GM21528 (cell line): ENCODE results near the gene SEMA4C.

Experiments used
- ATAC-seq: cut with Tn5 transposase; IDR thresholded peaks from one replicate; pipeline ENCODE4 v1.9.1; 2021; ENCODE audit warnings: mild to moderate bottlenecking, moderate library complexity; ENCODE audit not compliant: unreplicated experiment, low FRiP score

The SEMA4C gene

DNA sequence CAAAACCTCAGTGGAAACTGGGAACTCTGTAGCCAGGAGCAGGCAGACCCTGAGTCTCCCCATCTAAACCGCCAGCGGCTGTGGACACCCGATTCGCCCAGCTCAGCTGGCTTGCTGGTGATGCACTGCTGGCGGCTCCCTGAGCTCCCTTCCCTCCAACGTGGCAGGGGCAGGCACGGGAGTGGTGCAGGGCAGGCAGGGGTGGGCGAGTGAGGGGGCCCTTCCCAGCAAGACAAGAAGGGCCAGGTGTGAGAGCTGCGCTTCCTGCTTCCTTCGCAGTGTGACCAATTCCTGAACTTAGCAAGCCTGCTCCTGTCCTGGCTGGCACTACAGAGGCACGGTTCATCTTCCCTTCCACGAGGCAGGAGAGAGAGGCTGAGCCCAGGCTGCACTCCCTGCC lies 12.3 kb upstream of the SEMA4C start:
- no peak for ATAC-seq

DNA sequence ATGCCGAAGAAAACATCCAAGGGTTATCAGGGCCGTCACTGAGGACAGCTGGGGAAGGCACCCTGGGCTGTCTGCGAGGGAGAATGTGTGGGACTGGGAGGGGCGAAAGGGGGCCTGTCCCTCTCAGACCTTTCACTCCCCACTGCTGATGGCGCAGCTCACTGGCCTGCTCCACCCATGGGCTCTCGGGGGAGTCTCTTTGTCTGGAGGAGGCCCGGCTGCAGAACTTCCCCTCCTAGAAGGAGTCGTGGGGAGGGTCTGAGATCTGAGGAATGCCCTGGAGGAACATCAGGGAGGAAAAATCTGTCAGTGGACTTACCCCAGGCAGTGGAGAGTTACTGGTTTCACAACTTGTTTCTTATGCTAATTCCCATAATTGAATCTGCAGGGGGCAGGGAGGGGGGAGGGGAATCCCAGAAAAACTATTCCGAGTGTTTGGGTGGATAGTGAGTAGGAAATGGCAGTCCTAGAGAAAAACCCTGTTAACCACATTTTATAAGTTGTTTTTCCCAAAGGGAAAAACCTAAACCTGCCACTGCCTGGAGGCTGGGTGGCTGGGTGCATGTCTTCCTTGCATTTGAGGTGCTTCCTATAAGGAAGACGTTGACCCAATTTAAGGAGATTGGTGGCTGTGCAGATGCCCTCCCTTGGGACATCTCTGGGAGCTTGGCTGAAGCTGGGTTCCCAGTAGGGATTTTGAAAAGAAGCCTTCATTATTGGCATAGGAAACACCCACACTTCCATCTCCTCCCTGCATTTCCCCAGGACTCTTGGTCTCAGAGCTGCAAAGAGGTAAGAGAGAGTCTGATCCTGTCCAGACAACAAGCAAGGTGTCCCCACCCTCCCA lies 11.7 kb upstream of the SEMA4C start:
- ATAC-seq = no peak

DNA sequence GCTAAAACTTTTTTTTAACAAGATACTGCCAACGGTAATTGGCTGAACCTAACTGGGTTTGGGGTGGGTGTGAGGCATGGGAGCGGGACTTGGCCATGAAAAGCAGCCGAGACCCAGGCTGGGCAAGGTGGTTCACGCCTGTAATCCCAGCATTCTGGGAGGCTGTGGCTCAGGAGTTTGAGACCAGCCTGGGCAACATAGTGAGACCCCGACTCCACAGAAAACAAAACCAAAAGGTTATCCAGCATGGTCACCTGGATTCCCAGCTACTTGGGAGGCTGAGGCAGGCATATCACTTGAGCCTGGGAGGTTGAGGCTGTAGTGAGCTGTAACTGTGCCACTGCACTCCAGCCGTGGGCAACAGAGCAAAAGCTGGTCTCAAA lies 11.0 kb upstream of the SEMA4C start:
- no peak for ATAC-seq

DNA sequence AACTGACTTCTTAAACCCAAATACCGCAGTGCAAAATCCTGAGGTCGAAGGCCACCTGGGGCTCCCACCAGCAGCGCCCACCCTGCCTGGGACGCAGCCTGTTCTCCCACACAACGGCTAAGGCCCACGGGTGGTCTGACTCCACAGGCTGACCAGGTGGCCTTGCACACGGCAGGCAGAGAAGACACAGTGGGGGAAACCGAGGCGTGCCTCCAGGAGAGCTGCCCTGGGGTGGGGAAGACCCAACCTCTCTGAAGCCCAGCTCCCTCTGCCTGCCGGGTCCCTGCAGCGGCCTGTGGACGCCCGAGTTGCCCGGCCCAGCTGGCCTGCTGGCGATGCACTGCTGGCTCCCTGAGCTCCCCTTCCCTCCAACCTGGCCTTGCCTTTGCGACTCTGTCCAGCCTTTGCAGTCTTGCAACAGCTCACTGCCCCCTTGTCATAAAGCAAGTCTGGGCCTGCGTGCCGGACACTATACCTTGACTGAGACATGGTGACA lies 9.7 kb upstream of the SEMA4C start:
- ATAC-seq = no peak

DNA sequence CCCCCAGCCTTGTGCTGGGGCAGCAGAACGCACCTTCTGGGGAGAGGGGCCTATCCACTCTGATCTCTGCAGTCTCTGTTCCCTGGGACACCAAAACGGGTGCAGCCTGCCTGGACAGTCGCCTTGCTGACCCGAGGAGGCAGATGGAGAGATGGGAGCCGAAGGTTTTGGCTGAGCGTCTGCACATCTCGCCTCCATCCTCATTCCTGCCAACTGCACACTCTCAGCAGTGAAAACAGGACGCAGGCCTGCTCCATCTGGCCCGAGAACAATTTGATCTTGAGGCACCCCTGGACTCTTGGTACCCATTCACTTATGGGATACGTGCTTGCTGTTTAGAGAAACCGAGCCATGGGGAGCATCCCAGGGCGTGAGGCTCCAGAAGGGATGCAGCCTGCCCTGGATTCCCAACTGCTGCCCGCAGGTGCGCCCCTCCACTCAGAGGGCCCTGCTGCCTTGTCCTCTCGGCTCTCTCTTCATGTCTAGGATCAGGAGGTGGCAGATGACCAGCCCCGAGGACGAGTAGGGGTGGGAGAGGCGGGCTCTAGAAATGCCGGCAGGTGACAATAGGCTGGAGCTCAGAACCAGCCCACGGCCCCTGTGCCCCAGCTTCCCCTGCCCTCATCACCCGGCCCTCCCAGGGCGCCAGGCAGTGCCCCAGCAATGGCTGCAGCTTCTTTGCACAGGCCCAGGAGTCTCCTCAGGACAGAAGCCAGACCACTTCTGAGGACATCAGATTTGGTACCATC lies 9.1 kb upstream of the SEMA4C start:
- no peak for ATAC-seq

DNA sequence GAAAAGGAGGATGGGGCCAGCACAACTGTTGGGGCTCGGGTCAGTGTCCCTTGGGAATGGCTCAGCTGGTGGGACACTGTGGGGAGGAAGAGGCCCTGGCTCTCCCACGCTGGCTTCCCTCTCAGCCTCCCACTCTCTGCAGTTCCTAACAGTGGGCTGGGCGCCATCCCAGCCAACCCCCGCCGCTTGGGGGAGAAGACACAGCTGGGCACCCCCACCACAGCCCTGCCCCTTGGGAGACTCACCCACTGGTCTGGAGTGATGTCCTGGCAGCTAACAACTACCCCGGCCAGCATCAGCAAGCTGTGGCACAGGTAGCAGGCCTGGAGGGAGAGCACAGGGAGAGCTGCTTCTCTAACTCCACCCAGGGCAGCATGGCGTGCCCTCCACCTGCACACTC lies 8.3 kb upstream of the SEMA4C start:
- ATAC-seq = no peak

DNA sequence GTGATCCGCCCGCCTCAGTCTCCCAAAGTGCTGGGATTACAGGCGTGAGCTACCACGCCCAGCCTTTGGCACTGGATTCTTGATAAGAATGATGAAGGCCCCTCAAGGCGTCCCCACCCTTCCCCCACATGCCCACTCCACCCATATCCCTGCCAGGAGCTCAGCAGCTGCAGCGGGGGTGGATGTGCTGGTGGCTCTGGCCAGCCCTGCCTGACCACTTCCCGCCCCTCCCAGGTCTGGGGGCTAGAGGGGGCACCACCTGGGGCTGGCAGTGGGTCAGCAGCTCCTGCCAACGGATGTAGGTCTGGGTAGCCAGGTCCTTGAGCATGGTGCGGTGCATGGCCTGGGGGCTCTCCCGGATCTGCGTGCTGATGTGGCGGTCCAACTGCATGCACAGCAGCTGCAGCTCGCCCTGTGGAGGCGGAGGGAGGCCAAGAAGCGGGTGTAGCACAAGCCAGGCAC lies 7.8 kb upstream of the SEMA4C start:
- ATAC-seq = no peak

DNA sequence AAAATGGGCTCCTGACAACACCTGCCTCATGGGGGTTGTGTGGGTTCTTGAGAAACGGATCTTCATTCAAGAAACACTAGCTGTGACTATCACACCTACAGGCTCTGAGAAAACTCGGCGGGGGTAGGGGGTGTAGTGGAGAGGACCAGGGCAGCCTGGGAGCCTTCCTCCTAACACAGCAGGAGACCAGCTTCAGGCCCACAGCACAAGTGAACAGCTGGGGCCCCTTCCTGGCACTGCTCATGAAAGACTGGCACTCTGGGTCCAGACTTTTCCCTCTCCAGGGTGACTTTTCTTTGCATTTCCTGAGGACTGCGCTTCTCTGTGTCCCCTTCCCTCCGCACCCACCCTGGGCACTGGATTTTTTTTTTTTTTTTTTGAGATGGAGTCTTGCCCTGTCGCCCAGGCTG lies 7.2 kb upstream of the SEMA4C start:
- ATAC-seq = no peak

DNA sequence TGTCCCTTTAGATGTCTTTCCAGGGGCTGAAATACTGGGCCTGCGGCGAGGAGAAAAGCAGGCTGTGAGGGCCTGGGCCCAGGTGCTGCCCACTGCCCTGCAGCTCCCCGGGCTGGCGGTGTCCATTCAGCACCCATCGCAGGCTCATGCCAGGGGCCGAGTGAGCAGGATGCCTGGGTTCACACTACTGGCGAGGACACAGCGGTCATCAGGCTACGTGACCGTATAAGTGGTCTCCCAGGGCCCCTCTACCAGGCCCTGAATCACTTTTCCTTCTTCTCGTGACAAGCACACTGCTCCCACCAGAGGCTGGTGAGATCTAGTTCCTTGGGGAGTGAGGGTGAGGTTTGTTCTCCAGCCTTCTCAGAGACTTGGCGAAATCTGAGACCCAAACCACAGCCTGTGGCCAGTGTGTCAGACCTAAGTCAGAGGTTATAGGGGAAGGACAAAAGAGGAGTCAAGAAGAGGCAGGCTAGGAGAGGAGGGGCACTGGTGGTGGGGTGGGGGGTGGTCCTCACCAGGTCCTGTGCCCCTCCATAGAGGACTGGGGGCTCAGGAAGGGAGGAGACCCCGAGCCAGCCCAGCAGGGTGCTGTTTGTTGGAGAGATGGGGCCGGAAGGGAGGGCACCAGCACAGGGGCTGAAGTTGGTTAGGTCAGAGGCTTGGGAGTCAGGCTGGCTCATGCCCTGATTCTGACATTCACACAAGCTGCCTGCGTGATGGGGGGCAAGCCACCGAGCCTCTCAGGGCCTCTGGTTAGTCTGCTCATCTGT lies 6.6 kb upstream of the SEMA4C start:
- no peak for ATAC-seq

DNA sequence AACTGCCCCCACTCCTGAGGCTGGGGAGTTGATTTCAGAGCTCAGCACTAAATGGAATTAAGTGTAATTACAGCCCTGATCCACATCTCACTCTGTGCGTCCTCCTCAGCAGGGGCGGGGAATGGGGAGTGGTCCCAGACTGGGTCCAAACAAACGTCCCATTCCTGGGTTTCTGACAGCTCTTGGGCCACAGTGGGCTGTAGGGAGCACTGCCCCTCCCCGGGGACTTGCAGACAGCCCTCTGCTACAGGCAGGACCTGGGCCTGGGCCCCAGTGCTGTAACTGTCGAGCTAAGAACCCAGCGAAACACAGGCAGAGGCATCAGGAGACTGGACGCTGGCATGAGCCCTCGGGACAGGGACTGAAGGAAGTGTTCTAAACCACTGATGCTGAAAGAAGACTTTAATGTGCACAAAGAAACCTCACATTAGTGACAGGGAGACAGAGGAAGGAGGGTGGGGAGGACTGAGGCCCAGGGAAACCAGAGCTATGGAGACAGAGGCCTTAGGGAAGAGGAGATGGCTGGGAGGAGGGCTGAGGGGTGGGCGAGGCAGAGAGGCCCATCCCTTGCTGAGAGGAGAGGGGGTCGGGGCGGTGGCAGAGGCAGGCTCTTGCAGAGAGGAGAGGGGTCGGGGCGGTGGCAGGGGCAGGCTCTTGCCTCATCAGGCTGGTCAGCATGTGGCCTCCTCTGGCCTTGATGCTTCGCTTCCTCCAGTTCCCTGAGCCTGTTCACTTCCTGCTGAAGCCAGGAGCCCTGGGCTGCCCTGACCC lies 5.8 kb upstream of the SEMA4C start:
- ATAC-seq = no peak

DNA sequence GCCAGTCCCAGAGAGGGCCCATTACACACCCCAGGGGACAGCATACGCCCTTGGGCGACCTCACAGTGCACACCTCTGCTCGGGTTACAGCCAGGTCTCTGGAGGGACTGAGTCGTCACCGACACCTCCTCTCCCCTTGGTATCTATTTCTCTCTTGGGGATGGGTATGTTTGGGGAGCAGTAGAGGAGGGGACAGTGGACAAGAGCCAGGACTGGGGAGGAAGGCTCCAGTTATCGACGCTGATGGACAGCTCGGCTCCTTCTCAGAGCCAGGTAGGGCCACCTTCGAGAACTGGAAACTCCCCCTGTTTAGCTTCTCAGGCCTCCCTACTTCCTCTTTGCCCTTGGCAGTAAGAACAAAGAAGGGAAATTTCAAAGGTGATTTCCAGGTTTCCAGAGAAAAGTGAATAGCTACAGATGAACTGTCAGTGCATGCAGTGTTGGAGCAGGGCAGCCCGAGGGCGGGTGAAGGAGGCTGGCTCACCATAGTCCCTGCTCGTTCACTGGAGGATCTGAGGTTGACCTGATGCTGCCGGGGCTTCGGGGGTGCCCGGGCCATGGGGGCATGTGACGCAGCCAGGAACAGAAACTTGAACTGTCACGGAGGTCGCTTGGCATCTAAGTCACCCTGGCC lies 4.4 kb upstream of the SEMA4C start:
- no peak for ATAC-seq

DNA sequence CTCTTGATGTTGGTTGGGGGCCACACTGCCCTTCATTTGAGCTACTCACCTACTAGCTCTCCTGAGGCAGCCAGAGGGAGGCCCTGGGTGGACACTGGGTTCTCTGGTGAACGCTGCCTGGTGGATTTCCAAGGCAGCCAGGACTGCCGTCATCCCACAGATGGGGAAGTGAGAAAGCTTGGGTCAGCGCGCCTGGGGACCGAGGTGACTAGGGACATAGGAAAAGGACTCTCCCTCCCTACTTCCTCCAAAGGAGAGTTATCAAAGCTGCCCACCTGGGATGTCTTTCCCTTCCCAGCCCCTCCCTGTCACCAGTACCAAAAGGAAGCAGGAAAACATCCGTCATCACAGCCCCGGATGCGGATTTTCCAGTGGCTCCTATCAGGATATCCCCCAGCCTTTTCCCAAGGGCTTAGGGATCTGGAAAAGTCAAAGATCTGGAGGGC lies 3.8 kb upstream of the SEMA4C start:
- ATAC-seq = no peak

DNA sequence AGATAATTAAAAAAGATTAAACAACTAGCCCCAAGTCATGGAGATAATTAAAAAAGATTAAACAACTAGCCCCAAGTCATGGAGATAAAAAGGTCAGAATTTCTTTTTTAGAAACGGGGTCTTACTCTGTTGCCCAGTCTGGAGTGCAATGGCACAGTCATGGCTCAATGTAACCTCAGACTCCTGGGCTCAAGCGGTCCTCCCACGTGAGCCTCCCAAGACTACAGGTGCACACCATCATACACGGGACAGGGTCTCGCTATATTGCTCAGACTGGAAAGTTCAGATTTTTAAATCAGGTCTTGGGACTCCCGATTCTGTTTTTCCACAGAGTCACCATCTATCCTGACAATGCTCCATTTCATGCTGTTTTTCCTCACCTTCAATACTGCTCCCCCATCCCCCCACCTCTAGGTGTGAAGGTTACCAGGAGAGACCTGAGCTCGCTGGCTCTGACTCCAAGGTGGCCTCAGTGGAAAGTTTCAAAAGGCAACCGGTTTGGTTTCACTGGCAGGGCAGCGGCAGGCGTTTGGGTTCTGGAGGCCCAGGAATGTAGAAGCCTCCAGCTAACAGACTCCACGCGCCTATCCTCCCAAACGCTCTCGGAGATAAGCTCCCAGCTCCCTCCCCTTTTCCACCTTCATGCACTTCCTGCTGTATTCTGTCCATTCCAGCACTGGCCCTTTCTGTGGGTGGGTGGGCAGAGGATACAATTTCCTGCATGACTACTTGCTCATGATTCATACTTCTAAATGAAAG lies 2.9 kb upstream of the SEMA4C start:
- no peak for ATAC-seq

DNA sequence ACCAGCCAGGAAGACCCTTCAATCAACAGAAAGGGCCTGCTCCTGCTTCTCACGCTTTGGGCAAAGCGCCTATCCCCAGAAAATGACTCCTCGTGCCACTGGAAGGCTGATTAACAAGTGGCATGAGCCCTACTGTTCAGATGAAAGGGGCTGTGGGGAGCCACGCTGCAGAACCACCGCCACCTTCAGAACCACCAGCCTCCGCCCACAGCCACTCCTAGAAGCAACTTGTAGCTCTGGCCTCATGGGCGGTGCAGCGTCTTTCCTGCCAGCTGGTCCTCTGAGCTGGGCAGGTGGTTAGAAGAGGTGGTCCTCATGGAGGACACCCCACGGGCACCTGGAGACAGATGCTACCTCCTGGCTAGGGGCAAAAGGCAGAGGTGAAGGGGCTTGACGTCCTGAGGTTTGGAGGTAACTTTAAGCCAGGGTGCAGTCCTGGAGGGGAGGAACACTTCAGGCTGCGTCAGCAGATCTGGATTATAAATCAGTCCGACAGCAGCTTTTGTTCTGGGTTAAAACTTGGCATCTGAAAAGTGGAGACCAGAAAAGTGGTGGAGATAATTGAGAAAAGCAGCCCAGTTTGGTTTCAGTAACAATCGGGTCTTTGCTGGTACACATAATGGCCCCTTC lies 861 bp upstream of the SEMA4C start:
- no peak for ATAC-seq

DNA sequence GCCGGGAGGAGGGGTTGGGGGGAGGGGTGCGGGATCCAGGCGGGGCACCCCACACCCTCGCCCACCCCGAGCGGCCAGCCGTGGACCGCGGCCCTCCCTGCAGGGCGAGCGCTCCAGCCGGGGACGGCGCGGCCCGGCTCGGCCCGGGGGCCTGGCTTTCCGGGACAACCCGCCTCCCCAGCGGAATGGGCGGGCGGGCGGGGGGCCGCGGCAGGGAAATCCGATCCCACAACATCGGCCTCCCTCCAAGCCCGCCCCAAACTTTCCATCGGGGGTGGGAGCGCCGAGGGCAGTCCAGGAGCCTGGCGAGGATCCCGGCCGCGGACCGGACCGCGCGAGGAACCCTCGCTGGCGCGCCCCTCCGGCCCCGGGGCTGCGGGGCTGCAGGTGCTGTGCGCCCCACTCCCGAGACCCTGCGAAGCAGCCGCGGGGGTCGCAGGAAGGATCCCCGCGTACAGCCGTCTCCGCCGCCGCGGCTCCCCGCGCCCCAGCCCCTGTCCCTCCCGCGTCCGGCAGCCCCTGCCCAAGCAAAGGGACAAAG lies 529 bp downstream of the SEMA4C start:
- ATAC-seq = no peak

DNA sequence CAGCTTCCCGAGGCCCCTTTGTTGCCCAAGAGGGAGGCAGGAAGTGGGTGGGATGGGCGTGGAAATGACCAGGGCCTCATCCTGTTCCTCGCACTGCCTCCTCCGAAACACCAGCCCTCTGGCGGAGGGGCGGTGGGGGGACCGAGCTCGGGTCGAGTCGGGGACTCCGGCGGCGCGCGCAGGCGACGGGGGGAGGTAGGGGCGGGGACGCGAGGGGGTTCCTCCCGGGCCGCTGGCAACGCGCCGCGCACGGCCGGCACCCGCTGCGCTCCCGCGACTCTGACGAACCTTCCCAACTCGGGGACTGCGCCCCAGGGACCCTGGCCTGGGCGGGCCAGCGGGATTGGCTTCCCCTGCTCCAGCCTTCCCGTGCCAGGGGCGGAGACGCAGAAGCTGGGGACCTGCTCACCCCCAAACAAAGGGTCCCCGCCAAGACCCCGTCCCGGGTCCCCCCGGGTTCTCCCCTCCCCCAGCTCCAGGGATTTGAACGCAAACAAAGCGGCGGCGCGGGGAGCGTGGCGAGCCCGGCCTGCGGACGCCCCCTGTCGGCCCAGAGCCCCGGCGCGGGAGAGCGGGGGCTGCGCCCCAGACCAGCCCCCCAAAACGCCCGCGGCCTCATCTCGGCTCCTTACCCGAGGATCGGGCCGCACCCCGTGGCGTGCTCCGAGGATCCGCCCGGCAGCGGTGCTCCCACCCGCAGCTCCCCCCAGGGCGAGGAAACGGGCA lies 1.2 kb downstream of the SEMA4C start:
- peak; percentile 47 for ATAC-seq

DNA sequence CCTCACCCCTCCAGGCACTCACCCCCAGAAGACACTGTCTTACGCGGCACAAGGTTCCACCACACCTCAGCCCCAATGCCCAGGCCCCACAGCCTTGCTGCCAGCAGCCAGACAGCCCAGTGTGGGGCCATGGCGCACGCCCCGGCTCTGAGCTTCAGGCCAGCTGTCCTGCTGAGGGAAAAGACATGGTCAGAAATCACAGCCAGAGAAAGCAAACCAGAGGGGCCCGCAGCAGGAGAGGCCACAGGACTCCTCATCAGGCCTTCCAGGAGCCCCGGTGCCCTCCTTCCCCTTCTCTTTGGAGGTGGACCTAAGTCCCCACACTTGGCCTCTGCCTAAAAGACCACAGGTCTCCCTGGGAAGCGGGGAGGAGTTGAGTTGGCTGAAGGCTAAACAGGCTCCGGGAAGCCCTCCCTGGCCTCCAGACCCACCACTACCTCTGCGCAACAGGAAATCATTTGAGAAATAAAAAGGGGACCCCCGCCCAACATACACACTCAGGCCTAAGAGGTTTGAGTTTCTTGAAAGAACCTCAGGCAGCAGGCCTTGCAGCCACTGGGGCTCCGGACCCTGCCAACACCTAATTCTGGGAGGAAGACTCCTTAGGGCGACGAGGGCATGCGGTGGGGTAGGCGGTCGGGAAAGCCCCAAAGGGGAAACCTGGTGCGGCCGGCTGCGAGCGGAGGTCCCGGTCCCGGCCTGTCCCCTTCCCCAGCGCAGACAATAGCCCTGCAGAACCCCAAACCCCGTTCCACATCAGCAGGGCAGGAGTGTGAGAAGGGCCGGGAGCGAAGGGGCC lies 1.9 kb downstream of the SEMA4C start:
- peak; percentile 2 for ATAC-seq
